H1 (cell line): ENCODE measurements around the gene ZDHHC11B. TPM values are rescaled to one million over a fixed set of nuclear protein-coding genes. Genes with fewer than 3 reads are reported as not detected.

Experiments
- CTCF ChIA-PET: fragments of 300-600 bp; sonication (Branson Sonifier 250); formaldehyde crosslinking; loops from one replicate; lab custom pipeline; 2021; ENCODE audit not compliant: partially characterized antibody; lab: Charles Lee
- POLR2A ChIA-PET: fragments of 300-600 bp; sonication (Branson Sonifier 250); formaldehyde crosslinking; loops from one replicate; lab custom pipeline; 2021; ENCODE audit warnings: inconsistent platforms; ENCODE audit not compliant: partially characterized antibody; lab: Charles Lee
- DNase-seq, 2 experiments: peaks; one replicate each; pipeline versions ENCODE4 v3.0.0 to v3.0.0-alpha.2; 2010 to 2022; ENCODE audit warnings: low spot score in 2 of 2, low read depth in 1 of 2, mixed read lengths in 1 of 2
- FAIRE-seq: peaks from 2 replicates; lab custom pipeline; 2011; peaks lifted over from hg19 to GRCh38; lab: Jason Lieb, UNC
- H2AFZ ChIP-seq: 2 replicates; pipeline ENCODE4 v1.8.1; 2012; ENCODE audit warnings: low read length, inconsistent platforms
- H2AK5ac ChIP-seq: 2 replicates; pipeline ENCODE4 v1.6.1; 2013; ENCODE audit warnings: low read depth, low read length
- H2BK120ac ChIP-seq: replicated peaks from 2 replicates; pipeline ENCODE3; 2013; ENCODE audit warnings: low read depth, low read length, inconsistent platforms
- H2BK12ac ChIP-seq: 2 replicates; pipeline ENCODE4 v1.6.1; 2013; ENCODE audit warnings: low read depth, low read length
- H2BK15ac ChIP-seq: 2 replicates; pipeline ENCODE4 v1.6.1; 2013; ENCODE audit warnings: low read length
- H2BK20ac ChIP-seq: 2 replicates; pipeline ENCODE4 v1.6.1; 2013; ENCODE audit warnings: low read length
- H2BK5ac ChIP-seq: 2 replicates; pipeline ENCODE4 v1.6.1; 2013; ENCODE audit warnings: low read depth, low read length
- H3K14ac ChIP-seq: 2 replicates; pipeline ENCODE4 v1.6.1; 2013; ENCODE audit warnings: inconsistent platforms; ENCODE audit not compliant: insufficient read length
- H3K18ac ChIP-seq: 2 replicates; pipeline ENCODE4 v1.6.1; 2013; ENCODE audit warnings: low read length; ENCODE audit errors: extremely low read depth
- H3K23ac ChIP-seq: 2 replicates; pipeline ENCODE4 v1.6.1; 2013; ENCODE audit warnings: inconsistent platforms; ENCODE audit not compliant: insufficient read length
- H3K23me2 ChIP-seq: 2 replicates; pipeline ENCODE4 v1.6.1; 2013; ENCODE audit warnings: low read depth, low read length
- H3K27ac ChIP-seq: 2 replicates; pipeline ENCODE4 v1.6.1; 2011; ENCODE audit warnings: low read depth, low read length, inconsistent platforms
- H3K27me3 ChIP-seq, 4 experiments: replicated peaks in 1 of 4; 1 replicate in 1 of 4; 2 replicates in 3 of 4; pipeline versions ENCODE4 v1.6.1 to v1.8.1; 2011 to 2013; ENCODE audit warnings: low read length in 3 of 4, mild to moderate bottlenecking in 3 of 4, inconsistent platforms in 2 of 4, mixed read lengths in 2 of 4, moderate library complexity in 1 of 4; ENCODE audit not compliant: control insufficient read depth in 3 of 4, insufficient read depth in 3 of 4; ENCODE audit errors: extremely low read depth in 1 of 4
- H3K36me3 ChIP-seq, 4 experiments: 2 replicates each; pipeline versions ENCODE4 v1.6.1 to v1.8.1; 2011 to 2013; ENCODE audit warnings: mild to moderate bottlenecking in 4 of 4, low read length in 3 of 4, moderate library complexity in 2 of 4, control low read depth in 1 of 4, inconsistent platforms in 1 of 4; ENCODE audit not compliant: insufficient read depth in 4 of 4, control insufficient read depth in 2 of 4
- H3K4ac ChIP-seq: replicated peaks from 2 replicates; pipeline ENCODE3; 2013; ENCODE audit warnings: low read length, low read depth, mixed read lengths, inconsistent platforms; ENCODE audit not compliant: insufficient read length
- H3K4me1 ChIP-seq, 4 experiments: replicated peaks in 1 of 4; 1 replicate in 1 of 4; 2 replicates in 3 of 4; pipeline versions ENCODE4 v1.6.1 to v1.8.1; 2011 to 2013; ENCODE audit warnings: low read length in 3 of 4, inconsistent platforms in 2 of 4, mixed read lengths in 1 of 4; ENCODE audit not compliant: insufficient read depth in 4 of 4, control insufficient read depth in 3 of 4
- H3K4me2 ChIP-seq, 2 experiments: 2 replicates each; pipeline versions ENCODE4 v1.6.1 to v1.8.1; 2011 to 2013; ENCODE audit warnings: low read depth in 2 of 2, low read length in 2 of 2, control low read depth in 1 of 2, inconsistent platforms in 1 of 2, mild to moderate bottlenecking in 1 of 2; ENCODE audit not compliant: insufficient read depth in 1 of 2
- H3K4me3 ChIP-seq, 4 experiments: fragments of 200-600, 300-600 bp in 1 of 4; sonication (generic), shearing (Covaris generic), sonication (Bioruptor Twin) in 1 of 4; 2 replicates each; pipeline versions ENCODE4 v1.5.1 to v1.8.1; 2011 to 2016; ENCODE audit warnings: low read length in 4 of 4, low read depth in 3 of 4, control low read depth in 2 of 4, inconsistent platforms in 2 of 4, mild to moderate bottlenecking in 2 of 4, mixed read lengths in 1 of 4, moderate library complexity in 1 of 4; ENCODE audit not compliant: insufficient read depth in 2 of 4; ENCODE audit errors: extremely low read depth in 1 of 4
- H3K56ac ChIP-seq: replicated peaks from 2 replicates; pipeline ENCODE3; 2013; ENCODE audit warnings: low read depth, mild to moderate bottlenecking, mixed read lengths, low read length, inconsistent platforms; ENCODE audit not compliant: insufficient read length
- H3K79me1 ChIP-seq: 2 replicates; pipeline ENCODE4 v1.6.1; 2013; ENCODE audit warnings: low read depth, low read length, control low read depth
- H3K79me2 ChIP-seq, 2 experiments: 2 replicates each; pipeline versions ENCODE4 v1.6.1 to v1.8.1; 2012 to 2013; ENCODE audit warnings: low read length in 2 of 2, mild to moderate bottlenecking in 2 of 2, inconsistent platforms in 1 of 2; ENCODE audit not compliant: insufficient read depth in 2 of 2, control insufficient read depth in 1 of 2
- H3K9ac ChIP-seq, 4 experiments: replicated peaks in 1 of 4; 1 replicate in 1 of 4; 2 replicates in 3 of 4; pipeline versions ENCODE4 v1.6.1 to v1.8.1; 2011 to 2013; ENCODE audit warnings: low read depth in 3 of 4, low read length in 3 of 4, control low read depth in 2 of 4, mild to moderate bottlenecking in 2 of 4, moderate library complexity in 2 of 4, inconsistent platforms in 1 of 4; ENCODE audit errors: extremely low read depth in 1 of 4
- H3K9me3 ChIP-seq, 2 experiments: 2 replicates each; pipeline versions ENCODE4 v1.6.1 to v1.8.1; 2012 to 2013; ENCODE audit warnings: mild to moderate bottlenecking in 2 of 2, moderate library complexity in 2 of 2, control low read depth in 1 of 2, inconsistent platforms in 1 of 2, low read depth in 1 of 2, low read length in 1 of 2, mixed read lengths in 1 of 2; ENCODE audit not compliant: insufficient read depth in 2 of 2
- H4K20me1 ChIP-seq, 2 experiments: replicated peaks in 1 of 2; 2 replicates each; pipeline versions ENCODE3 to v1.8.1; 2011 to 2013; ENCODE audit warnings: inconsistent platforms in 2 of 2, low read length in 2 of 2, mild to moderate bottlenecking in 1 of 2; ENCODE audit not compliant: insufficient read depth in 2 of 2, control insufficient read depth in 1 of 2
- H4K5ac ChIP-seq: 2 replicates; pipeline ENCODE4 v1.6.1; 2013; ENCODE audit warnings: low read length, low read depth, mixed read lengths, inconsistent platforms; ENCODE audit not compliant: insufficient read length
- H4K8ac ChIP-seq: 2 replicates; pipeline ENCODE4 v1.8.0; 2013; ENCODE audit warnings: mild to moderate bottlenecking, moderate library complexity, low read length, inconsistent platforms; ENCODE audit not compliant: insufficient read depth; ENCODE audit errors: extremely low read depth
- H4K91ac ChIP-seq: replicated peaks from 2 replicates; pipeline ENCODE3; 2013; ENCODE audit warnings: low read length, mixed read lengths, inconsistent platforms; ENCODE audit not compliant: insufficient read length
- BACH1 ChIP-seq: IDR thresholded peaks from 2 replicates; pipeline ENCODE4 v1.6.1; 2012; ENCODE audit warnings: low read length, improper control_type of control experiment
- CEBPB ChIP-seq: IDR thresholded peaks from 2 replicates; pipeline ENCODE4 v1.6.1; 2012; ENCODE audit warnings: low read depth, low read length
- EP300 ChIP-seq, 2 experiments: IDR thresholded peaks; 1 replicate in 1 of 2; 2 replicates in 1 of 2; pipeline ENCODE4 v1.6.1; 2011 to 2012; ENCODE audit warnings: low read depth in 2 of 2, low read length in 2 of 2, mild to moderate bottlenecking in 2 of 2, borderline replicate concordance in 1 of 2, inconsistent platforms in 1 of 2, moderate library complexity in 1 of 2
- GABPA ChIP-seq: IDR thresholded peaks from 2 replicates; pipeline ENCODE4 v1.6.1; 2011; ENCODE audit warnings: mild to moderate bottlenecking, low read length, moderate library complexity, borderline replicate concordance; ENCODE audit not compliant: insufficient read depth
- GTF2F1 ChIP-seq: IDR thresholded peaks from 2 replicates; pipeline ENCODE4 v1.6.1; 2012; ENCODE audit warnings: low read depth, low read length, improper control_type of control experiment, borderline replicate concordance
- KDM5A ChIP-seq: fragments of 200-600 bp; IDR thresholded peaks from 2 replicates; pipeline ENCODE4 v1.7.1; 2012; ENCODE audit warnings: mild to moderate bottlenecking, low read length, inconsistent platforms, mixed read lengths
- PHF8 ChIP-seq: fragments of 200-600 bp; sonication (generic); conservative IDR thresholded peaks from 2 replicates; pipeline ENCODE4 v1.7.1; 2012; ENCODE audit warnings: low read depth, mild to moderate bottlenecking, inconsistent platforms, low read length, moderate library complexity
- RFX5 ChIP-seq: IDR thresholded peaks from 2 replicates; pipeline ENCODE4 v1.6.1; 2011; ENCODE audit warnings: low read depth, low read length, improper control_type of control experiment, borderline replicate concordance
- RXRA ChIP-seq: IDR thresholded peaks from 2 replicates; pipeline ENCODE4 v1.6.1; 2011; ENCODE audit warnings: low read depth, mild to moderate bottlenecking, low read length, moderate library complexity; ENCODE audit not compliant: insufficient read depth
- SP1 ChIP-seq: IDR thresholded peaks from 2 replicates; pipeline ENCODE4 v1.6.1; 2011; ENCODE audit warnings: low read depth, low read length
- TCF12 ChIP-seq: IDR thresholded peaks from 2 replicates; pipeline ENCODE4 v1.6.1; 2011; ENCODE audit warnings: low read depth, mild to moderate bottlenecking, low read length
- WGBS, 2 experiments: shearing (Covaris generic) in 1 of 2; methylation state at CpG; one replicate each; pipeline versions ENCODE4 v1.1.6 to v1.1.7; 2013 to 2015; ENCODE audit warnings: low lambda C conversion rate in 2 of 2, mixed read lengths in 2 of 2, inconsistent platforms in 1 of 2, low coverage in 1 of 2, missing lambda C conversion rate in 1 of 2; ENCODE audit not compliant: insufficient replicate concordance in 2 of 2, insufficient coverage in 1 of 2, insufficient read length in 1 of 2; ENCODE audit errors: extremely low coverage in 1 of 2, missing lambda C conversion rate in 1 of 2; 5-methylcytosine and 5-hydroxymethylcytosine counted together
- polyA plus RNA-seq, 7 experiments: library from polyadenylated mRNA; depleted of rRNA in 3 of 7; stranded (reverse) in 5 of 7; unstranded in 2 of 7; fragments of >200 nt in 5 of 7; fragments of 200-250 nt in 2 of 7; gene quantifications; 1 replicate in 5 of 7; 2 replicates in 1 of 7; 4 replicates in 1 of 7; pipeline versions ENCODE4 v1.2.1 to v1.2.3, GENCODE V29; 2011 to 2013; ENCODE audit warnings: missing spikeins in 2 of 7, mixed read lengths in 2 of 7
- total RNA-seq: library from RNA; stranded (reverse); fragmentation: NEBNext Ultra II Directional; extraction: Animal tissue kit (Norgen Biotek cat#: 25700); gene quantifications from 2 replicates; pipeline ENCODE4 v1.2.1, GENCODE V29; 2021
- TF ChIP-seq, protein P1 (sequence below): IDR thresholded peaks from 2 replicates; pipeline ENCODE4 v1.6.1; 2011; ENCODE audit warnings: low read length, improper control_type of control experiment

The ZDHHC11B gene
- total and polyA plus RNA-seq, 2 of the 8 experiments (the other 6 are each of a cell fraction or from before 2014, with no cell fraction given), result 0.29 to 2.5 TPM

DNA sequence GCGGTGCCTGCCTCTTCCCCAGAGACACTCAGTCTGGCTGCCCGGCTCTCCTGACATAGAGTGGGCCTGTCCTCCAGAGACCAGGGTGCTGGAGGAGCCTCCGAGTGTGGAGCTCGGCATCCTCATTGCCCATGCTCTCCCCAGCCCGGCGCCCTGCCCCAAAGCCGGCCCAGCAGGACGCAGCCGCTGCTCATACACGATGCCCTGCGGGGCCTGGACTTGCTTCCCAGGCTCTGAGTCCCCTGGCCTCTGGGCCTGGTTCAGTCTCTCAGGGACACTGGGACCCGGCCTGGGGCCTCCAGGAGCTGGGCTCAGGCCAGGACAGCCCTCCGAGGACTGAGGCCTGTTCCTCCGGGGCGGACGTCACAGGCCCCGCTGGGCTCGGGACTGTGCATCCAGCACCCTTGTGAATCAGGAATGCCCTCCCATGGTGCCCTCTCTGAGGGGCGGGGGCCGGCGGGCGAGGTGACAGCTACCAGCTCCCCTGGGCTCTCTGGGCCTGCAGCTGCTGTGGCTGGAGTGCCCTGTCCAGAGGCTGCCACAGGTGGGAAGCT, 114.6 kb downstream of the ZDHHC11B start:
- ChIA-PET CTCF (interaction anchor here (0.8 to 5.4 kb wide), 19 partner anchors 9 to 335 kb away, joined by 3 to 29 read pairs (median 3); partner anchors contain the start of genes BRD9 and TRIP13), POLR2A (interaction anchor here (0.8 to 1.3 kb wide), 4 partner anchors 47 to 190 kb away, joined by 3 read pairs; no protein-coding TSS in a partner anchor)
- peaks cover 12 to 18% of the 10 kb centered on the region in 2 experiments for H4K20me1 ChIP-seq
- no peak overlapping the region for H4K5ac ChIP-seq
- no peak overlapping the region for H3K18ac ChIP-seq
- peaks cover 3 to 11% (median 6%) of the 10 kb centered on the region in 4 experiments; a peak in 6 of 8 replicates for H3K36me3 ChIP-seq
- FAIRE-seq, result no peak
- no peak overlapping the region for H3K27ac ChIP-seq
- H4K91ac ChIP-seq, result no peak overlapping the region
- no peak overlapping the region for H2BK12ac ChIP-seq
- H3K4ac ChIP-seq, result no peak overlapping the region
- H2AFZ ChIP-seq, result no peak overlapping the region
- H3K4me3 ChIP-seq, result no peak overlapping the region
- no peak overlapping the region for H2BK5ac ChIP-seq
- no peak for DNase-seq
- H3K14ac ChIP-seq, result no peak overlapping the region
- H3K9me3 ChIP-seq, result no peaks in the 10 kb centered on the region
- peaks cover 3% of the 10 kb centered on the region; the same call in 1 of the 2 replicates for H3K79me1 ChIP-seq
- no peak overlapping the region for H3K9ac ChIP-seq
- H3K79me2 ChIP-seq, result no peaks in the 10 kb centered on the region
- no peak overlapping the region for H2AK5ac ChIP-seq
- no peak overlapping the region for H2BK20ac ChIP-seq
- no peak overlapping the region; the same call in 1 of the 2 replicates for H4K8ac ChIP-seq
- H2BK120ac ChIP-seq, result no peak overlapping the region
- no peak overlapping the region for H3K23ac ChIP-seq
- no peak overlapping the region for H2BK15ac ChIP-seq
- peaks cover 0 to 23% (median 10%) of the 10 kb centered on the region in 4 experiments; a peak in 6 of 7 replicates for H3K4me1 ChIP-seq
- H3K23me2 ChIP-seq, result no peaks in the 10 kb centered on the region
- no peak overlapping the region for H3K56ac ChIP-seq
- no peak overlapping the region for H3K4me2 ChIP-seq
- WGBS, 2 experiments, result 91% methylated on average over 19 of the region's 22 CpGs; no CpG with 5 or more reads in 1 of the 2 experiments
- peaks cover 0 to 12% (median 3%) of the 10 kb centered on the region in 4 experiments; a peak in 3 of 7 replicates for H3K27me3 ChIP-seq
- TF ChIP-seq KDM5A (no peak), TCF12 (no peak), BACH1 (no peak), EP300 (IDR thresholded peaks at IDR 0.05; ENCODE audit: borderline replicate concordance in 1 of 2, low read depth in 2 of 2, low read length in 2 of 2) (no peak), RXRA (no peak), RFX5 (no peak), SP1 (no peak), CEBPB (no peak), GABPA (no peak), PHF8 (no peak), GTF2F1 (no peak)
- TF ChIP-seq, protein P1, sequence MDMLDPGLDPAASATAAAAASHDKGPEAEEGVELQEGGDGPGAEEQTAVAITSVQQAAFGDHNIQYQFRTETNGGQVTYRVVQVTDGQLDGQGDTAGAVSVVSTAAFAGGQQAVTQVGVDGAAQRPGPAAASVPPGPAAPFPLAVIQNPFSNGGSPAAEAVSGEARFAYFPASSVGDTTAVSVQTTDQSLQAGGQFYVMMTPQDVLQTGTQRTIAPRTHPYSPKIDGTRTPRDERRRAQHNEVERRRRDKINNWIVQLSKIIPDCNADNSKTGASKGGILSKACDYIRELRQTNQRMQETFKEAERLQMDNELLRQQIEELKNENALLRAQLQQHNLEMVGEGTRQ, result no peak
